ENCODE data around the gene MOGAT1. TPM values are rescaled to one million over a fixed set of nuclear protein-coding genes. Genes with fewer than 3 reads are reported as not detected.

MOGAT1 gene
- total and polyA plus RNA-seq, 9 of the 15 experiments (the other 6 are each of a cell fraction or from before 2014, with no cell fraction given), result not detected

GRCh38 chr2:222690564-222691200, 19.2 kb downstream of the MOGAT1 start (continued):
- no peak for TF ChIP-seq ZNF717 (CRISPR knock-in tag; IDR thresholded peaks at IDR 0.05)
- peak in 1 of 3 experiments; percentile 22 for TF ChIP-seq YY1 (IDR thresholded peaks at IDR 0.05; ENCODE audit: borderline replicate concordance in 1 of 3, control insufficient read depth in 1 of 3, extremely low read depth in 1 of 3, insufficient read depth in 3 of 3, insufficient read length in 1 of 3, insufficient replicate concordance in 2 of 3, low read depth in 1 of 3, low read length in 2 of 3)
- no peak for TF ChIP-seq TSHZ1 (CRISPR knock-in tag; IDR thresholded peaks at IDR 0.05)
- TF ChIP-seq XRCC5 (IDR thresholded peaks at IDR 0.05; ENCODE audit: low read depth, low read length), result peak; percentile 55; the same call in 1 of the 2 replicates
- no peak for TF ChIP-seq KAT8 (IDR thresholded peaks at IDR 0.05; ENCODE audit: low read depth)
- no peak for TF ChIP-seq MCM7 (IDR thresholded peaks at IDR 0.05)
- no peak for TF ChIP-seq THRA (IDR thresholded peaks at IDR 0.05)
- no peak for TF ChIP-seq SRSF1 (IDR thresholded peaks at IDR 0.05; ENCODE audit: low read depth, low read length)
- no peak for TF ChIP-seq ATF1 (CRISPR knock-in tag; IDR thresholded peaks at IDR 0.05)
- peak; percentile 12; the same call in 1 of the 2 replicates for TF ChIP-seq ATF1 (tag; IDR thresholded peaks at IDR 0.05)
- TF ChIP-seq EGR1 (conservative IDR thresholded peaks at IDR 0.05), result no peak
- no peak for TF ChIP-seq POLR3G (IDR thresholded peaks at IDR 0.05; ENCODE audit: extremely low read depth, insufficient read length, insufficient replicate concordance)
- no peak for TF ChIP-seq MXI1 (IDR thresholded peaks at IDR 0.05; ENCODE audit: low read depth, low read length)
- no peak for TF ChIP-seq IFI16 (CRISPR knock-in tag; IDR thresholded peaks at IDR 0.05)
- no peak for TF ChIP-seq DIDO1 (tag; IDR thresholded peaks at IDR 0.05; ENCODE audit: low read depth)
- no peak for TF ChIP-seq ZNF77 (CRISPR knock-in tag; IDR thresholded peaks at IDR 0.05)
- no peak for TF ChIP-seq BCOR (IDR thresholded peaks at IDR 0.05)
- TF ChIP-seq HCFC1 (IDR thresholded peaks at IDR 0.05; ENCODE audit: low read depth, low read length), result 0 out of 2 replicates have a peak, but pooled peaks have one; percentile 32
- no peak for TF ChIP-seq RBBP5 (IDR thresholded peaks at IDR 0.05; ENCODE audit: borderline replicate concordance, insufficient read depth, low read length, poor library complexity, severe bottlenecking)
- TF ChIP-seq POLR2AphosphoS5 (IDR thresholded peaks at IDR 0.05; ENCODE audit: control insufficient read depth, insufficient read depth, low read depth, low read length), result no peak
- no peak for TF ChIP-seq NUFIP1 (IDR thresholded peaks at IDR 0.05; ENCODE audit: partially characterized antibody)
- TF ChIP-seq MAFG (tag; conservative IDR thresholded peaks at IDR 0.05), result no peak
- no peak for TF ChIP-seq NCOA2 (IDR thresholded peaks at IDR 0.05; ENCODE audit: partially characterized antibody in 2 of 2)
- no peak for TF ChIP-seq CBFB (CRISPR knock-in tag; IDR thresholded peaks at IDR 0.05)
- 0 out of 2 replicates have a peak, but pooled peaks have one; percentile 48 for TF ChIP-seq CC2D1A (IDR thresholded peaks at IDR 0.05)
- TF ChIP-seq MAZ (CRISPR knock-in tag; conservative IDR thresholded peaks at IDR 0.05 in 1 of 2, IDR thresholded peaks at IDR 0.05 in 1 of 2), result peak in 1 of 2 experiments; percentile 63; a peak in 2 of 4 replicates
- no peak for TF ChIP-seq CBFA2T2 (conservative IDR thresholded peaks at IDR 0.05)
